GM19193 (cell line): Measurements from ENCODE around the gene CABLES1.

Source experiments
- POLR2A ChIP-seq: IDR thresholded peaks from 4 replicates; pipeline ENCODE4 v1.6.1; 2011; ENCODE audit not compliant: insufficient read depth, insufficient read length; ENCODE audit errors: extremely low read depth

CABLES1 gene

GRCh38 chr18:23107718-23108117 is 27.6 kb upstream of the CABLES1 start:
- TF ChIP-seq POLR2A, result no peak

- TF ChIP-seq POLR2A, result no peak
Measured at GRCh38 chr18:23108496-23108895, 26.8 kb upstream of the CABLES1 start.

- TF ChIP-seq POLR2A, result no peak
Measured at GRCh38 chr18:23113576-23113975, 21.7 kb upstream of the CABLES1 start.

- TF ChIP-seq POLR2A, result no peak
Measured at GRCh38 chr18:23114171-23114881, 21.0 kb upstream of the CABLES1 start.

- TF ChIP-seq POLR2A, result no peak
Measured at GRCh38 chr18:23114911-23115310, 20.4 kb upstream of the CABLES1 start.

- TF ChIP-seq POLR2A, result no peak
Measured at GRCh38 chr18:23115683-23116096, 19.6 kb upstream of the CABLES1 start.

GRCh38 chr18:23121133-23121532 is 14.2 kb upstream of the CABLES1 start:
- TF ChIP-seq POLR2A, result no peak

- no peak for TF ChIP-seq POLR2A
Measured at GRCh38 chr18:23122334-23123229, 12.7 kb upstream of the CABLES1 start.

- TF ChIP-seq POLR2A, result no peak
Measured at GRCh38 chr18:23126376-23127056, 8.8 kb upstream of the CABLES1 start.

- TF ChIP-seq POLR2A, result no peak
Measured at GRCh38 chr18:23127090-23127489, 8.2 kb upstream of the CABLES1 start.

- no peak for TF ChIP-seq POLR2A
Measured at GRCh38 chr18:23129355-23130002, 5.8 kb upstream of the CABLES1 start.

- TF ChIP-seq POLR2A, result no peak
Measured at GRCh38 chr18:23131693-23132319, 3.5 kb upstream of the CABLES1 start.

- peak; percentile 61 for TF ChIP-seq POLR2A
Measured at GRCh38 chr18:23133860-23134779, 1.2 kb upstream of the CABLES1 start.
